BLaER1 treated with 17β-estradiol and CSF1 and Interleukin-3, amounts not matched to agents 10 nM and 100 nM (cell line): Measurements from ENCODE around the gene RCOR1.
A peak's percentile ranks its signal among the peaks of the same experiment; 100 is the strongest.

Source experiments
- H3K27ac ChIP-seq, 11 experiments: shearing (Covaris generic); formaldehyde crosslinking; 2 replicates each; pipeline ENCODE4 v1.8.1; 2022
- H3K27me3 ChIP-seq, 11 experiments: shearing (Covaris generic); formaldehyde crosslinking; 2 replicates each; pipeline ENCODE4 v1.8.1; 2022
- H3K36me3 ChIP-seq, 11 experiments: shearing (Covaris generic); formaldehyde crosslinking; 2 replicates each; pipeline ENCODE4 v1.8.1; 2022
- H3K4me1 ChIP-seq, 10 experiments: shearing (Covaris generic); formaldehyde crosslinking; 2 replicates each; pipeline ENCODE4 v1.8.1; 2022
- H3K4me2 ChIP-seq, 11 experiments: shearing (Covaris generic); formaldehyde crosslinking; 2 replicates each; pipeline ENCODE4 v1.8.1; 2022
- H3K4me3 ChIP-seq, 10 experiments: shearing (Covaris generic); formaldehyde crosslinking; 2 replicates each; pipeline ENCODE4 v1.8.1; 2022
- H3K9ac ChIP-seq, 11 experiments: shearing (Covaris generic); formaldehyde crosslinking; 2 replicates each; pipeline ENCODE4 v1.8.1; 2022
- H3K9me3 ChIP-seq, 11 experiments: shearing (Covaris generic); formaldehyde crosslinking; replicated peaks in 1 of 11; 2 replicates each; pipeline ENCODE4 v1.8.1; 2022
- H4K20me1 ChIP-seq, 11 experiments: shearing (Covaris generic); formaldehyde crosslinking; 2 replicates each; pipeline ENCODE4 v1.8.1; 2022
- Cebpa-rat ChIP-seq, 11 experiments: shearing (Covaris generic); IDR thresholded peaks; 2 replicates each; pipeline ENCODE4 v1.8.1; 2022

Gene RCOR1

GRCh38 chr14:102593061-102593824 lies 794 bp downstream of the RCOR1 start:
- Histone ChIP-seq H3K36me3 (peaks cover 25 to 35% (median 33%) of the 10 kb centered on the region in 11 experiments), H3K4me1 (peaks cover 34 to 56% (median 42%) of the 10 kb centered on the region in 10 experiments), H3K9ac (peak overlapping the region; percentile 91 to 98 (median 98)), H3K9me3 (no peaks in the 10 kb centered on the region), H4K20me1 (peaks cover 39 to 56% (median 51%) of the 10 kb centered on the region in 11 experiments; a peak in 21 of 22 replicates), H3K27ac (peak overlapping the region; percentile 91 to 98 (median 95)), H3K4me2 (peak overlapping the region; percentile 79 to 98 (median 91)), H3K4me3 (peak overlapping the region; percentile 86 to 100 (median 98)), H3K27me3 (no peaks in the 10 kb centered on the region)
- TF ChIP-seq Cebpa-rat (IDR thresholded peaks at IDR 0.05): no peak

DNA sequence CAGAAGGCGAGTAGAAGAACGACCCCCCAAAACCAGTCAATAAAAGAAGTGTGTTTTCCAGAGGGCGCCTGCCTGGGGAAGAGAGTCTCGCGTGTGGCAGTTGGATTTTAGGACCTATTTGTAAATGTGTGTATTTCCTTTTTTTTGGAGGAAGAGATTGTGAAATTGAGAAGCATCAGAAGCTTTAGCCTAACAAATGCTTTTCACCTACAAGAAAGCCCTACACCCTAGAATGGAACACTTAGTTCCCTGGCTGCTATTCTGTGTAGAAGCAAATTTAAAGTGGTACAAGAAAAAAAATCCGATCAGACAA lies 1.3 kb downstream of the RCOR1 start:
- peak overlapping the region; percentile 86 to 100 (median 98) for H3K4me3 ChIP-seq
- no peaks in the 10 kb centered on the region for H3K9me3 ChIP-seq
- H3K4me2 ChIP-seq: peak overlapping the region; percentile 79 to 98 (median 91)
- peak overlapping the region; percentile 91 to 98 (median 95) for H3K27ac ChIP-seq
- H3K36me3 ChIP-seq: peaks cover 26 to 40% (median 38%) of the 10 kb centered on the region in 11 experiments
- H4K20me1 ChIP-seq: peaks cover 44 to 62% (median 57%) of the 10 kb centered on the region in 11 experiments
- H3K4me1 ChIP-seq: peaks cover 39 to 58% (median 47%) of the 10 kb centered on the region in 10 experiments
- TF ChIP-seq Cebpa-rat (IDR thresholded peaks at IDR 0.05): no peak
- peak overlapping the region; percentile 91 to 98 (median 98) for H3K9ac ChIP-seq
- no peaks in the 10 kb centered on the region for H3K27me3 ChIP-seq

- Histone ChIP-seq H3K27ac (peak overlapping the region; percentile 91 to 98 (median 95); a peak in 21 of 22 replicates), H3K4me3 (peak overlapping the region; percentile 86 to 100 (median 98)), H3K9ac (peak overlapping the region; percentile 91 to 98 (median 98)), H3K27me3 (no peaks in the 10 kb centered on the region), H3K36me3 (peaks cover 32 to 48% (median 44%) of the 10 kb centered on the region in 11 experiments), H3K4me2 (peak overlapping the region; percentile 79 to 98 (median 91)), H3K9me3 (no peaks in the 10 kb centered on the region), H3K4me1 (peaks cover 45 to 58% (median 53%) of the 10 kb centered on the region in 10 experiments), H4K20me1 (peaks cover 53 to 70% (median 65%) of the 10 kb centered on the region in 11 experiments)
- no peak for TF ChIP-seq Cebpa-rat (IDR thresholded peaks at IDR 0.05)
These were observed 2.2 kb downstream of the RCOR1 start for GRCh38 chr14:102594514-102595175.

- Histone ChIP-seq H3K9ac (peak overlapping the region in 2 of 11 experiments; percentile 3 to 57; a peak in 2 of 22 replicates), H3K4me1 (peaks cover 78 to 98% (median 85%) of the 10 kb centered on the region in 10 experiments), H3K4me2 (peak overlapping the region; percentile 59 to 73 (median 69)), H3K36me3 (peaks cover 35 to 96% (median 64%) of the 10 kb centered on the region in 11 experiments; a peak in 21 of 22 replicates), H4K20me1 (peaks cover 99 to 100% (median 100%) of the 10 kb centered on the region in 11 experiments), H3K9me3 (no peaks in the 10 kb centered on the region), H3K27me3 (no peaks in the 10 kb centered on the region), H3K27ac (no peak overlapping the region; a peak in 2 of 22 replicates), H3K4me3 (no peak overlapping the region)
- no peak for TF ChIP-seq Cebpa-rat (IDR thresholded peaks at IDR 0.05)
These were observed 9.0 kb downstream of the RCOR1 start for GRCh38 chr14:102601378-102601925.

DNA sequence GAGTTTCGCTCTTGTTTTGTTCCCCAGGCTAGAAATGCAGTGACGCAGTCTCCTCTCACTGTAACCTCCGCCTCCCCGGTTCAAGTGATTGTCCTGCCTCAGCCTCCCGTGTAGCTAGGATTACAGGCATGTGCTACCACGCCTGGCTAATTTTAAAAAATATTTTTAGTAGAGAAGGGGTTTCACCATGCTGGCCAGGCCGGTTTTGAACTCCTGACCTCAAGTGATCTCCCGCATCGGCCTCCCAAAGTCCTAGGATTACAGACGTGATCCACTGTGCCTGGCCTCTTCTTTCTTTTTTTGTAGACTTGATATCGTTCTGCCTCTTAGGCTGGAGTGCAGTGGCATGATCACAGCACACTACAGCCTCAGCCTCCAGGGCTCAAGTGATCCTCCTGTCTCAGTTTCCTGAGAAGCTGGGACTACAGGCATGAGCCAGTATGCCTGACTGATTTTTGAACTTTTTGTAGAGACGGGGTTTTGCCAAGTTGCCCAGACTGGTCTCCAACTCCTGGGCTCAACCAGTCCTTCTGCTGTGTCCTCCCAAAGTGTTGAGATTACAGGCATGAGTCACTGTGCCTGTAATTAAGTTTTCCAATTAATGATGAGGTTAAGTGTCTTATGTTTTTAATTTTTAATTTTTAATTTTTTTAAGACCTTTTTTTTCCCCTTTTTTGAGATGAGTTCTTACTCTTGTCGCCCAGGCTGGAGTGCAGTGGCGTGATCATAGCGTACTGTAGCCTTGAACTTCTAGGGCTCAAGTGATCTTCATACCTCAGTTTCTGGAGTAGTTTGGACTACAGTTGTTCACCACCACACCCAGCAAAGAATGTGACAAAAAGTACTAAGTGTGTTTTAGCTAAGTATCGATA lies 10.2 kb downstream of the RCOR1 start:
- Histone ChIP-seq H3K27ac (peak overlapping the region in 9 of 11 experiments; percentile 9 to 50 (median 41); a peak in 15 of 22 replicates), H4K20me1 (peaks cover 99 to 100% (median 100%) of the 10 kb centered on the region in 11 experiments)

GRCh38 chr14:102603293-102603907 lies 11.0 kb downstream of the RCOR1 start:
- peak overlapping the region in 7 of 11 experiments; percentile 9 to 50 (median 35); a peak in 7 of 22 replicates for H3K27ac ChIP-seq
- peaks cover 93 to 99% (median 96%) of the 10 kb centered on the region in 10 experiments for H3K4me1 ChIP-seq
- peaks cover 21 to 92% (median 49%) of the 10 kb centered on the region in 11 experiments; a peak in 18 of 22 replicates for H3K36me3 ChIP-seq
- H3K9me3 ChIP-seq: no peaks in the 10 kb centered on the region
- H4K20me1 ChIP-seq: peaks cover 99 to 100% (median 100%) of the 10 kb centered on the region in 11 experiments
- H3K27me3 ChIP-seq: no peaks in the 10 kb centered on the region
- peak overlapping the region; percentile 59 to 73 (median 69) for H3K4me2 ChIP-seq
- no peak overlapping the region for H3K4me3 ChIP-seq
- TF ChIP-seq Cebpa-rat (IDR thresholded peaks at IDR 0.05): no peak
- peak overlapping the region in 4 of 11 experiments; percentile 2 to 59 (median 16); a peak in 5 of 22 replicates for H3K9ac ChIP-seq

More for the DNA sequence above, 10.2 kb downstream of the RCOR1 start:
- Histone ChIP-seq H3K36me3 (peaks cover 24 to 96% (median 53%) of the 10 kb centered on the region in 11 experiments; a peak in 20 of 22 replicates), H3K4me2 (peak overlapping the region; percentile 59 to 73 (median 69)), H3K27me3 (no peaks in the 10 kb centered on the region), H3K4me1 (peaks cover 90 to 98% (median 94%) of the 10 kb centered on the region in 10 experiments), H3K9me3 (no peaks in the 10 kb centered on the region), H3K4me3 (no peak overlapping the region), H3K9ac (peak overlapping the region in 10 of 11 experiments; percentile 12 to 59 (median 42); a peak in 16 of 22 replicates)
- no peak for TF ChIP-seq Cebpa-rat (IDR thresholded peaks at IDR 0.05)

GRCh38 chr14:102604183-102604582 lies 11.7 kb downstream of the RCOR1 start:
- H3K36me3 ChIP-seq: peaks cover 18 to 92% (median 45%) of the 10 kb centered on the region in 11 experiments; a peak in 19 of 22 replicates
- peaks cover 99 to 100% (median 100%) of the 10 kb centered on the region in 11 experiments for H4K20me1 ChIP-seq
- peak overlapping the region; percentile 59 to 75 (median 69); a peak in 21 of 22 replicates for H3K4me2 ChIP-seq
- no peak overlapping the region for H3K4me3 ChIP-seq
- H3K9ac ChIP-seq: no peak overlapping the region
- H3K27ac ChIP-seq: 0 out of 22 replicates have a peak overlapping the region, but pooled peaks of 3 of the 11 experiments have one; percentile 4 to 19 (median 14)
- peaks cover 93 to 99% (median 95%) of the 10 kb centered on the region in 10 experiments for H3K4me1 ChIP-seq
- no peaks in the 10 kb centered on the region for H3K9me3 ChIP-seq
- H3K27me3 ChIP-seq: no peaks in the 10 kb centered on the region
- TF ChIP-seq Cebpa-rat (IDR thresholded peaks at IDR 0.05): no peak
